HL-60 (cell line): Measurements from ENCODE around the gene ABCC5.

Experiments used
- POLR2AphosphoS5 ChIP-seq: IDR thresholded peaks from 2 replicates; pipeline ENCODE4 v1.6.1; 2012; ENCODE audit warnings: low read depth
- TF ChIP-seq, protein P1 (sequence below): IDR thresholded peaks from one replicate; pipeline ENCODE4 v1.5.1; 2011; ENCODE audit warnings: low read length, control low read depth, inconsistent platforms; ENCODE audit not compliant: insufficient read depth

DNA sequence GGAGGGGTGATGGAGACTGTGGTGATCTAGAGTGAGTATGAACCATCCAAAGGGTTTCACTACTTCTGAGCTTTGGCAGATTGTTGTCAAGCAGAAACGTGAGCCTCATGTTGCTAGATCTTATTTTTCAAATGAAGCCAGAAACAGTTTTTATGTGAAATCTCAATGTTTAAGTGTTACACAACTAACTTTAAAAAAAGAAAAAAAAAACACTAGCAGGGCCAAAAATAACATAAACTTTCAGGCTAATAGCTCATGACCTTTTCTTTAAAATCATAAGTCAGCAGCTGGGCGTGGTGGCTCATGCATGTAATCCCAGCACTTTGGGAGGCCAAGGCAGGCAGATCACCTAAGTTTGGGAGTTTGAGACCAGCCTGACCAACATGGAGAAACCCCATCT is 11.8 kb upstream of the ABCC5 start:
- TF ChIP-seq, protein P1, sequence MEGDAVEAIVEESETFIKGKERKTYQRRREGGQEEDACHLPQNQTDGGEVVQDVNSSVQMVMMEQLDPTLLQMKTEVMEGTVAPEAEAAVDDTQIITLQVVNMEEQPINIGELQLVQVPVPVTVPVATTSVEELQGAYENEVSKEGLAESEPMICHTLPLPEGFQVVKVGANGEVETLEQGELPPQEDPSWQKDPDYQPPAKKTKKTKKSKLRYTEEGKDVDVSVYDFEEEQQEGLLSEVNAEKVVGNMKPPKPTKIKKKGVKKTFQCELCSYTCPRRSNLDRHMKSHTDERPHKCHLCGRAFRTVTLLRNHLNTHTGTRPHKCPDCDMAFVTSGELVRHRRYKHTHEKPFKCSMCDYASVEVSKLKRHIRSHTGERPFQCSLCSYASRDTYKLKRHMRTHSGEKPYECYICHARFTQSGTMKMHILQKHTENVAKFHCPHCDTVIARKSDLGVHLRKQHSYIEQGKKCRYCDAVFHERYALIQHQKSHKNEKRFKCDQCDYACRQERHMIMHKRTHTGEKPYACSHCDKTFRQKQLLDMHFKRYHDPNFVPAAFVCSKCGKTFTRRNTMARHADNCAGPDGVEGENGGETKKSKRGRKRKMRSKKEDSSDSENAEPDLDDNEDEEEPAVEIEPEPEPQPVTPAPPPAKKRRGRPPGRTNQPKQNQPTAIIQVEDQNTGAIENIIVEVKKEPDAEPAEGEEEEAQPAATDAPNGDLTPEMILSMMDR: no peak
- no peak for TF ChIP-seq POLR2AphosphoS5
